ENCODE measurements around the gene ID3.

Gene ID3

GRCh38 chr1:23528250-23528978 is 30.9 kb downstream of the ID3 start:
- FAIRE-seq (peak; percentile 78), DNase-seq (ENCODE audit: insufficient read length) (peak; percentile 63)
- TF ChIP-seq POLR2AphosphoS5 (IDR thresholded peaks at IDR 0.05; ENCODE audit: low read depth, low read length) (no peak), POLR2A (IDR thresholded peaks at IDR 0.05; ENCODE audit: low read depth, low read length) (no peak), TAF1 (IDR thresholded peaks at IDR 0.05; ENCODE audit: borderline replicate concordance, low read depth, low read length) (no peak)

- no peak for TF ChIP-seq TAF1 (IDR thresholded peaks at IDR 0.05; ENCODE audit: borderline replicate concordance, low read depth, low read length)
- TF ChIP-seq POLR2A (IDR thresholded peaks at IDR 0.05; ENCODE audit: low read depth, low read length) = no peak
- no peak for TF ChIP-seq POLR2AphosphoS5 (IDR thresholded peaks at IDR 0.05; ENCODE audit: low read depth, low read length)
- FAIRE-seq = no peak
- DNase-seq (ENCODE audit: insufficient read length) = no peak
Measured at GRCh38 chr1:23527900-23528249, 31.4 kb downstream of the ID3 start.

GRCh38 chr1:23527366-23527765 is 31.9 kb downstream of the ID3 start:
- no peak for TF ChIP-seq TAF1 (IDR thresholded peaks at IDR 0.05; ENCODE audit: borderline replicate concordance, low read depth, low read length)
- TF ChIP-seq POLR2A (IDR thresholded peaks at IDR 0.05; ENCODE audit: low read depth, low read length) = no peak
- TF ChIP-seq POLR2AphosphoS5 (IDR thresholded peaks at IDR 0.05; ENCODE audit: low read depth, low read length) = no peak
- DNase-seq (ENCODE audit: insufficient read length) (no peak), FAIRE-seq (no peak)

GRCh38 chr1:23526329-23527041 is 32.8 kb downstream of the ID3 start:
- TF ChIP-seq POLR2AphosphoS5 (IDR thresholded peaks at IDR 0.05; ENCODE audit: low read depth, low read length) (no peak), POLR2A (IDR thresholded peaks at IDR 0.05; ENCODE audit: low read depth, low read length) (no peak), TAF1 (IDR thresholded peaks at IDR 0.05; ENCODE audit: borderline replicate concordance, low read depth, low read length) (no peak)
- DNase-seq (ENCODE audit: insufficient read length) (no peak), FAIRE-seq (no peak)

- peak; percentile 90 for FAIRE-seq
- TF ChIP-seq TAF1 (IDR thresholded peaks at IDR 0.05; ENCODE audit: borderline replicate concordance, low read depth, low read length) (no peak), POLR2AphosphoS5 (IDR thresholded peaks at IDR 0.05; ENCODE audit: low read depth, low read length) (peak; percentile 32; the same call in 1 of the 2 replicates)
- DNase-seq (ENCODE audit: insufficient read length) = no peak
Measured at GRCh38 chr1:23525558-23526250, 33.6 kb downstream of the ID3 start.

GRCh38 chr1:23524716-23525401 is 34.4 kb downstream of the ID3 start:
- DNase-seq (ENCODE audit: insufficient read length) (peak; percentile 49), FAIRE-seq (peak; percentile 71)
- no peak for TF ChIP-seq TAF1 (IDR thresholded peaks at IDR 0.05; ENCODE audit: borderline replicate concordance, low read depth, low read length)
- TF ChIP-seq POLR2AphosphoS5 (IDR thresholded peaks at IDR 0.05; ENCODE audit: low read depth, low read length) = no peak
- no peak for TF ChIP-seq POLR2A (IDR thresholded peaks at IDR 0.05; ENCODE audit: low read depth, low read length)

- FAIRE-seq (no peak), DNase-seq (ENCODE audit: insufficient read length) (no peak)
- TF ChIP-seq POLR2A (IDR thresholded peaks at IDR 0.05; ENCODE audit: low read depth, low read length) = no peak
- no peak for TF ChIP-seq POLR2AphosphoS5 (IDR thresholded peaks at IDR 0.05; ENCODE audit: low read depth, low read length)
- no peak for TF ChIP-seq TAF1 (IDR thresholded peaks at IDR 0.05; ENCODE audit: borderline replicate concordance, low read depth, low read length)
Measured at GRCh38 chr1:23524163-23524562, 35.1 kb downstream of the ID3 start.

GRCh38 chr1:23522244-23522982 is 36.9 kb downstream of the ID3 start:
- TF ChIP-seq TAF1 (IDR thresholded peaks at IDR 0.05; ENCODE audit: borderline replicate concordance, low read depth, low read length) (no peak), POLR2A (IDR thresholded peaks at IDR 0.05; ENCODE audit: low read depth, low read length) (no peak), POLR2AphosphoS5 (IDR thresholded peaks at IDR 0.05; ENCODE audit: low read depth, low read length) (no peak)
- FAIRE-seq (no peak), DNase-seq (ENCODE audit: insufficient read length) (no peak)

- FAIRE-seq (no peak), DNase-seq (ENCODE audit: insufficient read length) (no peak)
- TF ChIP-seq POLR2AphosphoS5 (IDR thresholded peaks at IDR 0.05; ENCODE audit: low read depth, low read length) (no peak), TAF1 (IDR thresholded peaks at IDR 0.05; ENCODE audit: borderline replicate concordance, low read depth, low read length) (no peak), POLR2A (IDR thresholded peaks at IDR 0.05; ENCODE audit: low read depth, low read length) (no peak)
Measured at GRCh38 chr1:23521588-23521987, 37.7 kb downstream of the ID3 start.

GRCh38 chr1:23517581-23517980 is 41.7 kb downstream of the ID3 start:
- FAIRE-seq (no peak), DNase-seq (ENCODE audit: insufficient read length) (no peak)
- no peak for TF ChIP-seq POLR2AphosphoS5 (IDR thresholded peaks at IDR 0.05; ENCODE audit: low read depth, low read length)
- no peak for TF ChIP-seq TAF1 (IDR thresholded peaks at IDR 0.05; ENCODE audit: borderline replicate concordance, low read depth, low read length)
- no peak for TF ChIP-seq POLR2A (IDR thresholded peaks at IDR 0.05; ENCODE audit: low read depth, low read length)
